GM20000 (cell line): ENCODE data around the gene NME9.

Source experiments
- DNase-seq: peaks from one replicate; pipeline ENCODE4 v3.0.0; 2012; ENCODE audit warnings: low spot score
- CTCF ChIP-seq: IDR thresholded peaks from 2 replicates; pipeline ENCODE4 v1.5.1; 2012; ENCODE audit warnings: mild to moderate bottlenecking, control low read depth; ENCODE audit errors: extremely low read depth, missing control alignments

The NME9 gene

GRCh38 chr3:138297876-138298275 lies 31.8 kb downstream of the NME9 start:
- DNase-seq: no peak
- TF ChIP-seq CTCF: no peak

GRCh38 chr3:138297059-138297607 lies 32.5 kb downstream of the NME9 start:
- TF ChIP-seq CTCF: no peak
- no peak for DNase-seq

- TF ChIP-seq CTCF: no peak
Observed at GRCh38 chr3:138296639-138297038, 33.0 kb downstream of the NME9 start.

GRCh38 chr3:138289701-138290100 lies 40.0 kb downstream of the NME9 start:
- no peak for DNase-seq
- no peak for TF ChIP-seq CTCF

More at GRCh38 chr3:138296639-138297038, 33.0 kb downstream of the NME9 start:
- peak; percentile 14 for DNase-seq

- DNase-seq: no peak
- TF ChIP-seq CTCF: no peak
Observed at GRCh38 chr3:138289260-138289659, 40.4 kb downstream of the NME9 start.

GRCh38 chr3:138284957-138285477 lies 44.6 kb downstream of the NME9 start:
- TF ChIP-seq CTCF: no peak

GRCh38 chr3:138284079-138284478 lies 45.6 kb downstream of the NME9 start:
- no peak for TF ChIP-seq CTCF
- no peak for DNase-seq

More at GRCh38 chr3:138284957-138285477, 44.6 kb downstream of the NME9 start:
- DNase-seq: no peak
